Stimulated activated CD4-positive, alpha-beta T cell treated with anti-CD3 and anti-CD28 coated beads, Interleukin-12 subunit alpha, Interleukin-12 subunit beta, amount 100 ng/mL, for 48 hours (primary cell): ENCODE results near the gene TMEM119.
A peak's percentile ranks its signal among the peaks of the same experiment; 100 is the strongest.
"Not testable (repeated sequence)": the region's sequence is repeated elsewhere in the genome, so short reads cannot be mapped to it uniquely, and the experiment has no call there.

Experiments
- DNase-seq, 3 donors: peaks; one replicate each; pipeline ENCODE4 v3.0.0-alpha.2; 2020; ENCODE audit warnings: low read depth in 2 of 3, low spot score in 1 of 3

The TMEM119 gene

GRCh38 chr12:108585864-108586263 lies 12.0 kb downstream of the TMEM119 start:
- no peak for DNase-seq

- DNase-seq, result no peak
Measured at GRCh38 chr12:108584456-108585065, 13.3 kb downstream of the TMEM119 start.

DNA sequence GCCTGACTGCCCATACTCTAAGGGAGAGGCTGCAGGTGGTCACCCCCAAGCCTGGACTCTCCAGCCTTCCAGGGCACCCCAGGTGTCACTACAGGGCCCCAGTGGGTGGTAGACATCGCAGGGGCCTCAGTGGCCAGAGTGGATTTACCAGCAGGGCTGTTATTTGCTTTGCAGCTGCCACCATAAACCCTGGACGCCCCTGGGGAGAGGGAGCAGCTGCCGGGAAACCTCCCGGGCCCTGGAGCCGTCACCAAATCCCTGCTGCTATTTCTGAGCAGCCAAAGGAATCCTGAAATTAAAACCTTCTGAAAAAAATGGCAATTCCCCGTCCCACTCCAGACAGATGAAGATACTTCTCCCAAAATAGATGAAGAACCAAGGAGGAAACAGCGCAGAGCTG lies 13.9 kb downstream of the TMEM119 start:
- DNase-seq, result no peak

- DNase-seq, result no peak
Measured at GRCh38 chr12:108582978-108583770, 14.7 kb downstream of the TMEM119 start.

- DNase-seq, result no peak
Measured at GRCh38 chr12:108582509-108582908, 15.4 kb downstream of the TMEM119 start.

DNA sequence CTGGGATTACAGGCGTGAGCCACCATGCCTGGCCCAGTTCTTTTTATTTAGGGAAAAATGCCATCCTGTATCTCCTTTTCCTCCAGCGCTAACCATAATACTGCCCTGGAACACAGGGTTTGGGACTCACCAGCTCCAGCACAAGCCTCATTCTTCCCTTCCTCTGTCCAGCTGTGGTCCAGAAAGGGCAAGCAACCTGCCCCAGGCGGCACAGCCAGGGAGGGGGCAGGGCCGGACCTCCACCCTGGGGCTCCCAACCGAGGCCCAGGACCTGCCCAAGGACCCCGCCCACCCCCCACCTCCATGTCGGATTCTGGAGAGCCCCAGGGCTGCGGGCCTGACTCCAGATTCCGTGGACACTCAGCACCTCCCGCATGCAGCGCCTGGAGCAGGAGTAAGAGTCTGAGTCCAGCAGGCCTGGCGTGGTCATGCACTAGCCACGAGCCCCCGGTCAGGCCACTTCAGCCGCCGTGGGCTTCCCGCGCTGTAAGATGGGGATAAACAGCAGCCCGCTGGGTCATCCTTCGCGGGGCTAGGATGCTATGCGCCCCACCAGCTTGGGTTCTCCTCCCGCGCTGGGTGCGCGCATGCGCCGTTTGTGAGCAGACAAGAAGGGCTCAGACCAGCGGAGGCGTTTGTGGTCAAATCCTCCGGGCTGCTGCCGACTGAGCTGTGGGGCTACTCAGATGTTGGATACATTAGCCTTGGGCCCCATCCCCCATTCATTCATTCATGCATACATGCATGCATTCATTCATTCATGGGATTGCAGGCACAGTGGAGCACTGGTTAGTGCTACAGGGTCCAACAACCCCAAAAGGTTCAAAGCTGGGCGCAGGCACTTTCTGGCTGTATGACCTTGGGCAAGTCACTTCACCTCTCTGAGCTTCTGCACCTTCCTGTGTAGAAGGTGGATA lies 16.3 kb downstream of the TMEM119 start:
- no peak for DNase-seq

- DNase-seq, result no peak
Measured at GRCh38 chr12:108580531-108580930, 17.4 kb downstream of the TMEM119 start.

GRCh38 chr12:108578813-108579212 lies 19.1 kb downstream of the TMEM119 start:
- DNase-seq, result no peak

DNA sequence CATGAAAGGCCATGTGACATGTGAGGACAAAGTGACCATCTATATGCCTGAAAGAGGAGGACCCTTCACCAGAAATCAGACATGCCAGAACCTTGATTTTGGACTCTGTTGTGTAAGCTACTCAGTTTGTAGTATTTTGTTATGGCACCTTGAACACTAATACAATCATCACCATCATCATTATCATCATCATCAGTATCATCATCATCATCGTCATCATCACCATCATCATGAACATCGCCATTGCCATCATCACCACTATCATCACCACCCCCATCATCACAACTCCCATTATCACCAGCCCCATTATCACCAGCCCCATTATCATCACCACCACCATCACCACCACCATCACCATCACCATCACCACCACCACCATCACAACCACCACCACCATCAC lies 19.6 kb downstream of the TMEM119 start:
- DNase-seq, result no peak

GRCh38 chr12:108577458-108577857 lies 20.4 kb downstream of the TMEM119 start:
- DNase-seq, result no peak

DNA sequence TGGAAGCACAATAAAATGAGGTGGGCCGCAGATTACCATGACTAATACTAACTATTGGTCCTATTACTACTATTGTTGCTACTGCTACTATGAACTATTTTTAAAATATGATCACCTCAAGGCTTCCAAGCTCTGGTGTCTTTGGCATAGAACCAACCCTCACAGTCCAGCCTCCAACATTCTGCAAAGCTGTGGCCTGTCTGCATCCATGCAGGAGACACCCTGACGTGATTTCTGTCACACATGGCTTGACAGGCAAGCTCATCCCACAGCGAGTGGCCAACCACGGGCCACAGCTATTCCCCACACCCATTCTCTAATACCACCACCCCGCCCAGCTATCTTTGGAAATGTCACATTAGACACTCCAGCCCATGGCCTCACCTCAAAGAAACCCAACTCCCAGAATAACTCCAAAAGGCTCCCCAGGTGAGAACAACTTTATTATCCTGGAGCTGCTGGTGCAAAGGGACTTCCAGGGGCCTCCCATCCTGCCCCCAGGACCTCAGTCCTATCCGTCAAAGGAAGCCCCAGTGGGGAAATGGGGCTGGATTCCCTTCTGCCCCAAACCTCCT lies 21.1 kb downstream of the TMEM119 start:
- DNase-seq, result no peak

- DNase-seq, result no peak
Measured at GRCh38 chr12:108575199-108575912, 22.5 kb downstream of the TMEM119 start.

GRCh38 chr12:108574276-108574675 lies 23.6 kb downstream of the TMEM119 start:
- not testable (repeated sequence) for DNase-seq

DNA sequence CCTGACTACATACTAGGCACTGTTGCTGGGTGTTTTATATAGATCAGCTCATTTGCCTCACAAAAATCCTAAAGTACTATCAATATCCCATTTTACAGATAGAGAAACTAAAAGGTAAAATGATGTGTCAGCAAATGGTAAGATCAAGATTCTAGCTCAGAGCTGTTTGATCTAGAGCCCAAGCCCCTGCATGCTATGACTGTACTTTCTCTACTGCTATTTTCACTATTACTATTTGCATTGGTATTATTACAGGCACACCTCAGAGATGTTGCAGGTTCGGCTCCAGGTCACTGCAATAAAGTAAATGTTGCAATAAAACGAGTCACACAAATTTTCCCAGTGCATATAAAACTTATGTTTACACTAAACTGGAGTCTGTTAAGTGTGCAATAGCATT lies 24.6 kb downstream of the TMEM119 start:
- no peak for DNase-seq

- DNase-seq, result no peak
Measured at GRCh38 chr12:108572166-108572790, 25.6 kb downstream of the TMEM119 start.

DNA sequence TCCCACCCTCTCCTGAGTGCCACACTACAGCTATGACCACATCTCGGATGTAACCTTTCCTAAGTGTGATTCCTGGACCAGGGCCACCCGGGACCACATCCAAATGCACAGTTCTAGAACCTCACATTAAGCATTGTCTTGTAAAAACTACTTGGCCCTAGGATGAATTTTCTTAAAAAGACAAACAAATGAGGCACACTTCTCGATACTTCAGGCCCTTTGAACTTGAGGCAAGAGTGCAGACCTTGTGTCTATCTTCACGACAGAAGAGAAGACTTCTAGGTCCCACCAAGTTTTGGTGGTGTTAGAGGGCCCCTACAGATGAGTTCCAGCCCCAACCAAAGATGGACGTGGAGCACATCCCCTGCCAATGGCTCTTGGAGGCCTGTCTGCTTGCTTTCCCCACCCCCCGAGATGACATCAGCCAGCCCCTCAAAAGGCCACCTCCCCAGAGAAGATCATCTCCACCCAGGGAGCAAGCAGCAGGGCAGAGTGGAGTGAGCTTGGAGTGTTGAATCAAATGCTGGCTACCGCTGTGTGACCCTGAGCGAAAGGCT lies 26.2 kb downstream of the TMEM119 start:
- no peak for DNase-seq

GRCh38 chr12:108570743-108571608 lies 26.9 kb downstream of the TMEM119 start:
- DNase-seq, result no peak

DNA sequence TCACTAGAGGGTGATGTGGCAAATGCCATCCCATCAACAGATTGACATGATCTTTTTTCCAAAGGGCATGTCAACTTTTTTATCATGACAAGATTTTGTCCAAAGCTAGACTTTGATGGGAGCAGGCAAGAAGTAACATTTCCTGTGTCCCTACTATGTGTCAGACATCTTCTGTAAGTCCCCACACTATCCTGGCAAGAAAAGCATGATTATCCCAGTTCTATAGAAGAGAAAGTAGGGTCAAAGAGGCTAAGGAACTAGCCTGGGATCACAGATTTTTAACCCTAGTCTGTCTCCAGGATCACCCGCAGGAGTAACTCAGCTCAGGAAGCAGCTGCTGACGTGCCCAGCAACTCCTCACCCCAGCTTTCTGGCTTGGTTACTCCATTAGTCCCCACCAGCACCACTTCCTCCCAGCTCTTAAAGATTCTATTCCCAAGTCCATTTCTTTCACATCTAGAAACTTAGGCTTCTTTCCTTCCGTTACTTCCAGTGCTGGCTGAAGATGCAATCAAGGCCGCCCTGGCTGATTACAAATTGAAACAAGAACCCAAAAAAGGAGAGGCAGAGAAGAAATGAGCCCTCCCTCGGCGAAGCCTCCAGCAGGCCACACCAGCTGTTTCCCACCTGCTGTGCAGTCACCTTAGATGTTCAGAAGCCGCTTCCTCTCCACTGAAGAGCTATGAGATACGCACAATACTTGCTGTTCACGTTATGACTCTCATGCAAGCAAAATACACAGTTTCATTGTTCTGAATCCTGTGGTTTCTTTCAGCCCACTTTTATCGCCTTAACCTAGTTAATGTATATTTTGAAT lies 29.3 kb downstream of the TMEM119 start:
- DNase-seq, result peak; percentile 50 to 56 (median 53)
